Measurements from ENCODE around the gene CACNG5.

GRCh38 chr17:66793814-66794213 lies 41.1 kb upstream of the CACNG5 start:
- no peak for TF ChIP-seq ARNTL (CRISPR knock-in tag; IDR thresholded peaks at IDR 0.05; ENCODE audit: borderline replicate concordance, low read depth)
- no peak for TF ChIP-seq PPARA (CRISPR knock-in tag; IDR thresholded peaks at IDR 0.05; ENCODE audit: borderline replicate concordance)
- no peak for TF ChIP-seq CSDC2 (CRISPR knock-in tag; IDR thresholded peaks at IDR 0.05)

Data from SK-N-SH treated with all-trans-retinoic acid at 6 μM for 48 hours (cell line).